Measurements from ENCODE around the gene SEPTIN12. TPM values are rescaled to one million over a fixed set of nuclear protein-coding genes. Genes with fewer than 3 reads are reported as not detected.

Gene SEPTIN12
- total RNA-seq, 1 donor from 2014 or later = 0.96 TPM

DNA sequence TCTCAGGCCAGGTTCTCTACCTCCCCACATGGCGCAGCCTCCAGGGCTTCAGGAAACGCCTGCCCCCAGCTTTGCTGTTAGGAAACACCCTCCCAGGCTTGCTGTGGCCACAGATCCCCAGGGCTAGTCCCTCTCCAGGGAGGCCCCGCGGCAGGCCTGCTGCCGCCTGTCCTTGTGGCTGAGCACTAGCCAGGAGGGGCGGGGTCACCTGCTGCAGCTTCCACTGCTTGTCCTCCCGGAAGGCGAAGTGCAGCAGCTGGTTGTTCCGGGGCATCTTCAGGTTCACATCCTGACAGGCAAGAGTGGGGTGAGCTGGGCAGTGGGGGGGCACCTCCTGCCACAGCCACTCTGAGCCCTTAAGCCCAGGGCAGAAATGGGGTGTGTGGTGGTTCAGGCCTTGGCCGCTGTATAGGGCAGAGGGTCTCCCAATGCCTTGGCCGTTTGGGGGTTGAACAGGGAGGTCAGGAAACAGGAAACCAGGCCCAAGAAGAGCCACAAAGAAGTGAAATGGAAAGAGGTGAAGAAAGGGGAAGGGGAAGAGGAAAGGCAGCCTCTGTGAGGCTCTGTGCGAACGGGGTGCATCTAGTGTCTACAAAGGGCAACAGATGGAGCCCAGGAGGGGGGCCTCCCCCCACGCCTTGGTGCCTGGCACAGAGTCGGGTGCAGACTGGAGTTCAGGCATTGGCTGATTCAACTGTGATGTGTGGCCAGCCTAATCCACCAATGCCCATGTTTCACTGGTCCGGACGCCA, 12.3 kb upstream of the SEPTIN12 start:
- H3K9me3 Mint-ChIP-seq (ENCODE audit: unreplicated experiment) = peaks cover 8% of the 10 kb centered on the region
- TF ChIP-seq CTCF (IDR thresholded peaks at IDR 0.05; ENCODE audit: partially characterized antibody, unreplicated experiment) = no peak
- H3K4me3 Mint-ChIP-seq (ENCODE audit: unreplicated experiment) = peak overlapping the region; percentile 82
- peak; percentile 70 for DNase-seq
- peak overlapping the region; percentile 88 for H3K27ac Mint-ChIP-seq (ENCODE audit: unreplicated experiment)
- H3K4me1 Mint-ChIP-seq (ENCODE audit: low read depth, unreplicated experiment) = peaks cover 22% of the 10 kb centered on the region
- peaks cover 11% of the 10 kb centered on the region for H3K27me3 Mint-ChIP-seq (ENCODE audit: unreplicated experiment)
- no peaks in the 10 kb centered on the region for H3K36me3 Mint-ChIP-seq (ENCODE audit: unreplicated experiment)

- no peak overlapping the region for H3K4me3 Mint-ChIP-seq (ENCODE audit: unreplicated experiment)
- no peaks in the 10 kb centered on the region for H3K36me3 Mint-ChIP-seq (ENCODE audit: unreplicated experiment)
- no peak overlapping the region for H3K27ac Mint-ChIP-seq (ENCODE audit: unreplicated experiment)
- no peak for DNase-seq
- no peak for TF ChIP-seq CTCF (IDR thresholded peaks at IDR 0.05; ENCODE audit: partially characterized antibody, unreplicated experiment)
- H3K4me1 Mint-ChIP-seq (ENCODE audit: low read depth, unreplicated experiment) = peaks cover 17% of the 10 kb centered on the region
- H3K9me3 Mint-ChIP-seq (ENCODE audit: unreplicated experiment) = peaks cover 8% of the 10 kb centered on the region
- peaks cover 9% of the 10 kb centered on the region for H3K27me3 Mint-ChIP-seq (ENCODE audit: unreplicated experiment)
These were observed 11.2 kb upstream of the SEPTIN12 start for GRCh38 chr16:4799171-4799855.

DNA sequence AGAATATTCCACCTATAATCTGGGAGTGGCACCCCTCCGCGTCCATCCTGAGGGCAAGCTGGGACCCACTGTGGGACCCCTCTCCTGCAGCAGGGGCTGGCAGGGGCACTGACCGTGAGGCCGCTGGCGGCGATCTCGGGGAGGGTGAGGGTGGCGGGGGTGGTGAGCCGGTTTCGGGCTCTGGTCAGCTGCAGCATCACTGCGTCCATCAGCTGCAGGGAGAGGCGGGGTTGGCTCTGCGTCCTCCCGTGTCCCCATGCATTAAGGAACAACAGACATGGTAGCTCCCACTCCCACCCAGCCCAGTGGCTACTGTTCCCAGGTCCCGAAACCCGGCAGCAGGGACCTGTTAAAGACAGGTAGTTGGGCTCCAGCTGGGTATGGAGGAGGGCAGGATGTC, 10.3 kb upstream of the SEPTIN12 start:
- Mint-ChIP-seq H3K9me3 (ENCODE audit: unreplicated experiment) (peaks cover 8% of the 10 kb centered on the region), H3K36me3 (ENCODE audit: unreplicated experiment) (no peaks in the 10 kb centered on the region), H3K4me1 (ENCODE audit: low read depth, unreplicated experiment) (peaks cover 10% of the 10 kb centered on the region), H3K27me3 (ENCODE audit: unreplicated experiment) (peaks cover 6% of the 10 kb centered on the region), H3K27ac (ENCODE audit: unreplicated experiment) (no peak overlapping the region), H3K4me3 (ENCODE audit: unreplicated experiment) (no peak overlapping the region)
- no peak for DNase-seq
- no peak for TF ChIP-seq CTCF (IDR thresholded peaks at IDR 0.05; ENCODE audit: partially characterized antibody, unreplicated experiment)

GRCh38 chr16:4797805-4798252, 9.7 kb upstream of the SEPTIN12 start:
- no peak for TF ChIP-seq CTCF (IDR thresholded peaks at IDR 0.05; ENCODE audit: partially characterized antibody, unreplicated experiment)
- H3K27ac Mint-ChIP-seq (ENCODE audit: unreplicated experiment) = no peak overlapping the region

More at GRCh38 chr16:4797805-4798252, 9.7 kb upstream of the SEPTIN12 start:
- no peak for DNase-seq
- H3K27me3 Mint-ChIP-seq (ENCODE audit: unreplicated experiment) = peaks cover 2% of the 10 kb centered on the region
- H3K9me3 Mint-ChIP-seq (ENCODE audit: unreplicated experiment) = peaks cover 3% of the 10 kb centered on the region
- peaks cover 8% of the 10 kb centered on the region for H3K4me1 Mint-ChIP-seq (ENCODE audit: low read depth, unreplicated experiment)
- H3K36me3 Mint-ChIP-seq (ENCODE audit: unreplicated experiment) = no peaks in the 10 kb centered on the region
- H3K4me3 Mint-ChIP-seq (ENCODE audit: unreplicated experiment) = no peak overlapping the region
